ENCODE results near the gene ELF5. TPM values are rescaled to one million over a fixed set of nuclear protein-coding genes. Genes with fewer than 3 reads are reported as not detected.

The ELF5 gene
- total and polyA plus RNA-seq, 2 of the 13 experiments (the other 11 are each of a cell fraction or from before 2014, with no cell fraction given), result 0.51 to 2.6 TPM

- TF ChIP-seq ZNF280D (CRISPR knock-in tag; IDR thresholded peaks at IDR 0.05), result peak; percentile 70
- no peak for TF ChIP-seq IRF1 (CRISPR knock-in tag; IDR thresholded peaks at IDR 0.05; ENCODE audit: low read depth)
- TF ChIP-seq CCAR2 (optimal IDR thresholded peaks at IDR 0.05; ENCODE audit: low read depth, low read length), result no peak
- no peak; the same call in 1 of the 2 replicates for TF ChIP-seq ZSCAN9 (CRISPR knock-in tag; IDR thresholded peaks at IDR 0.05; ENCODE audit: borderline replicate concordance)
- 0 out of 2 replicates have a peak, but pooled peaks have one; percentile 23 for TF ChIP-seq HMGXB3 (CRISPR knock-in tag; IDR thresholded peaks at IDR 0.05; ENCODE audit: borderline replicate concordance)
- TF ChIP-seq NFKBIZ (CRISPR knock-in tag; IDR thresholded peaks at IDR 0.05), result 0 out of 2 replicates have a peak, but pooled peaks have one; percentile 76
- TF ChIP-seq RAD21 (CRISPR knock-in tag; IDR thresholded peaks at IDR 0.05), result no peak
- TF ChIP-seq RCOR2 (CRISPR knock-in tag; IDR thresholded peaks at IDR 0.05), result no peak
- TF ChIP-seq USF2 (IDR thresholded peaks at IDR 0.05; ENCODE audit: low read depth, low read length), result no peak
- no peak for TF ChIP-seq USF2 (CRISPR knock-in tag; IDR thresholded peaks at IDR 0.05; ENCODE audit: borderline replicate concordance)
- TF ChIP-seq POLR2AphosphoS5 (IDR thresholded peaks at IDR 0.05; ENCODE audit: low read depth, low read length), result peak; percentile 90
- TF ChIP-seq ZNF333 (CRISPR knock-in tag; IDR thresholded peaks at IDR 0.05; ENCODE audit: borderline replicate concordance), result 0 out of 2 replicates have a peak, but pooled peaks have one; percentile 49
- TF ChIP-seq ZNF781 (CRISPR knock-in tag; IDR thresholded peaks at IDR 0.05; ENCODE audit: borderline replicate concordance, not compliant biosample characterization), result peak; percentile 80
- no peak for TF ChIP-seq ZNF180 (CRISPR knock-in tag; IDR thresholded peaks at IDR 0.05; ENCODE audit: borderline replicate concordance, low read depth)
Observed at GRCh38 chr11:34438529-34439507, 74.8 kb downstream of the ELF5 start, which contains the start of gene CAT (continued).

Data from HepG2 (cell line).